Measurements from ENCODE around the gene DLG5. TPM values are rescaled to one million over a fixed set of nuclear protein-coding genes. Genes with fewer than 3 reads are reported as not detected.

Gene DLG5
- total RNA-seq, 4 donors from 2014 or later = 40.6 to 134 (median 61.5) TPM

DNA sequence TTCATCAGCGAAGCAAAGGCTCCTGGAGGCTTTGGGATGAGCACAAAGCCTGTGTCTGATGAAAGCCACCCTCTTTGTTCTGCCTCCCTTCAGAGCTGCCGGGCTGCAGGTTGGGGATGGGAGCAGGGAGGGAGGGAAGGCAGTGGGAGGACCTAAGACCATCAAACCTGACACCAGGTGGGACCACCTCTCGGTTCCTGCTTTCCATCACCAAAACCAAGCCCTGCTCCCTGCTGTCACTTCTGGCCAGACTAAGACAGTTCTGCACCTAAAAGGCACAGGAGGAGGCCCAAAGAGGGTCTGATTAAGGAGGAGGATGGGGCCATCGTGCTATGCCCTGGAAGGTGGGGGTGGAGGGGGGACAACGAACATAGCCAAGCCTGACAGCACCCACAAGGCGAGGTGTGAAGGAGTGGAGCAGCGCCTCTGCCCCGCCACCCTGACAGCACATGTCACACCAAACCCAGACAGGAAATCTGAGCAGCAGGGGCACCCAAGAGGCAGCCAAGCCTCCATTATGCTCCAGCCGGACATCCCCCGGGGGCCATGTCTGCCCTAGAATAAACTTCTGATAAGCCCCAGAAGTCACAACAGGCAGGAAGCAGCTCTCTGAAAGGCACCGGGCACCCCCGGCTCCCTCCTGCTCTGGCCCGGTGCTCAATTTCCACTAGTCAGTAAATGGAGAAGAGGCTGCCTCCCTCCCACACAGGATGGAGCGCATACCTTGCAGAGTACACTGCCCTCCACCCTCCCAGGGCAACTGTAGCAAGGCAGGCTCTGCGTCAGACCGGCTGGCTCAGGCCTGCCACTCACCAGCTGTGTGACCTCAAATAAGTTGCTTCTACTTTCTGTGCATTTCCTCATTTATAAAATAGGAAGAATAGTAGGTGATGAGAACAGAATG lies 48.9 kb downstream of the DLG5 start:
- TF ChIP-seq, protein P1, sequence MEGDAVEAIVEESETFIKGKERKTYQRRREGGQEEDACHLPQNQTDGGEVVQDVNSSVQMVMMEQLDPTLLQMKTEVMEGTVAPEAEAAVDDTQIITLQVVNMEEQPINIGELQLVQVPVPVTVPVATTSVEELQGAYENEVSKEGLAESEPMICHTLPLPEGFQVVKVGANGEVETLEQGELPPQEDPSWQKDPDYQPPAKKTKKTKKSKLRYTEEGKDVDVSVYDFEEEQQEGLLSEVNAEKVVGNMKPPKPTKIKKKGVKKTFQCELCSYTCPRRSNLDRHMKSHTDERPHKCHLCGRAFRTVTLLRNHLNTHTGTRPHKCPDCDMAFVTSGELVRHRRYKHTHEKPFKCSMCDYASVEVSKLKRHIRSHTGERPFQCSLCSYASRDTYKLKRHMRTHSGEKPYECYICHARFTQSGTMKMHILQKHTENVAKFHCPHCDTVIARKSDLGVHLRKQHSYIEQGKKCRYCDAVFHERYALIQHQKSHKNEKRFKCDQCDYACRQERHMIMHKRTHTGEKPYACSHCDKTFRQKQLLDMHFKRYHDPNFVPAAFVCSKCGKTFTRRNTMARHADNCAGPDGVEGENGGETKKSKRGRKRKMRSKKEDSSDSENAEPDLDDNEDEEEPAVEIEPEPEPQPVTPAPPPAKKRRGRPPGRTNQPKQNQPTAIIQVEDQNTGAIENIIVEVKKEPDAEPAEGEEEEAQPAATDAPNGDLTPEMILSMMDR (IDR thresholded peaks at IDR 0.05) = no peak
- Histone ChIP-seq H3K36me3 (no peaks in the 10 kb centered on the region), H3K9me3 (no peaks in the 10 kb centered on the region), H3K27ac (peak overlapping the region in 1 of 4 donors; percentile 17), H3K4me1 (peaks cover 7 to 37% (median 17%) of the 10 kb centered on the region in 4 donors), H3K27me3 (no peaks in the 10 kb centered on the region), H3K4me3 (peak overlapping the region in 1 of 4 donors; percentile 6)
- DNase-seq = peak in 2 of 3 donors; percentile 37 to 61

DNA sequence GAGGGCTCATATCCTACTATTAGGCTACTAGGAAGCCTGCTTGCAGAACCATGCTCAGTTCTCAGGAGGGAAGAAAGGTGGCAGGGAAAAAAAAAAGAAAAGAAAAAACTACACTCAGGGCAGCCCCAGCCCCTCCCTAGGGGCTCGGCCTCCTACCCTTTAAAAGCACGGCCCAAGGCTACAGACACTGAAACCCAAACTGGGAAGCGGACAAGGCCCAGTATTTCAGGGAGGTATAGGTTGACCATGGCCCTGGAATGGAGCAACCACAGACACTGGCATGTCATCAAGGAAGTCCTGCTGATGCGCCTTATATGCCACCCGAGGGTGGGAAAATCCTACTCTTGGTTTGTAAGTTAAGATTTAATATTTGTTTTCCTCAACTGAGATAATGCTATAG lies 50.8 kb downstream of the DLG5 start:
- Histone ChIP-seq H3K9me3 (no peaks in the 10 kb centered on the region), H3K27ac (no peak overlapping the region), H3K4me1 (peaks cover 7 to 33% (median 17%) of the 10 kb centered on the region in 4 donors), H3K27me3 (no peaks in the 10 kb centered on the region), H3K4me3 (no peak overlapping the region), H3K36me3 (no peaks in the 10 kb centered on the region)
- TF ChIP-seq, protein P1 (IDR thresholded peaks at IDR 0.05) = no peak
- no peak for TF ChIP-seq POLR2A (IDR thresholded peaks at IDR 0.05)
- no peak for DNase-seq

DNA sequence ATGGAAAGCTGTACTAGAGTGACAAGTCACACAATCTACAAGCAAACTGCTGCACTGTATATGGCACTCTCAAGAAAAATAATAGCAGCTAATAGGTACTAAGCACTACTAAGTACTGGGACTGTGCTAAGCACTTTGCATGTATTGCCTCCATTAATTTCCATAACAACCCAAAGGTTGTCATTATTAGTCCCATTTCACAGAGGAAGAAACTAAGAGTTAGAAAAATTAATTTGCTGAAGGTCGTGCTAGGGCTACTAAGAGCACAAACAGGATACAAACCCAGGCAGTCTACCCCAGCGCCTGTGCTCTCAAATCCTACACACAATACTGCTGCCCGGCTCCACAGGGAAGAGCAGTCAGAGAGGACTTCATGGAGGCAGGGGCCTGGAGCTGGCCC lies 51.7 kb downstream of the DLG5 start:
- no peak for TF ChIP-seq POLR2A (IDR thresholded peaks at IDR 0.05)
- TF ChIP-seq, protein P1 (IDR thresholded peaks at IDR 0.05) = no peak
- H3K4me3 ChIP-seq = no peak overlapping the region
- no peaks in the 10 kb centered on the region for H3K27me3 ChIP-seq
- no peaks in the 10 kb centered on the region for H3K9me3 ChIP-seq
- DNase-seq = no peak
- peaks cover 7 to 33% (median 17%) of the 10 kb centered on the region in 4 donors for H3K4me1 ChIP-seq
- H3K36me3 ChIP-seq = no peaks in the 10 kb centered on the region
- H3K27ac ChIP-seq = peak overlapping the region in 1 of 4 donors; percentile 86

DNA sequence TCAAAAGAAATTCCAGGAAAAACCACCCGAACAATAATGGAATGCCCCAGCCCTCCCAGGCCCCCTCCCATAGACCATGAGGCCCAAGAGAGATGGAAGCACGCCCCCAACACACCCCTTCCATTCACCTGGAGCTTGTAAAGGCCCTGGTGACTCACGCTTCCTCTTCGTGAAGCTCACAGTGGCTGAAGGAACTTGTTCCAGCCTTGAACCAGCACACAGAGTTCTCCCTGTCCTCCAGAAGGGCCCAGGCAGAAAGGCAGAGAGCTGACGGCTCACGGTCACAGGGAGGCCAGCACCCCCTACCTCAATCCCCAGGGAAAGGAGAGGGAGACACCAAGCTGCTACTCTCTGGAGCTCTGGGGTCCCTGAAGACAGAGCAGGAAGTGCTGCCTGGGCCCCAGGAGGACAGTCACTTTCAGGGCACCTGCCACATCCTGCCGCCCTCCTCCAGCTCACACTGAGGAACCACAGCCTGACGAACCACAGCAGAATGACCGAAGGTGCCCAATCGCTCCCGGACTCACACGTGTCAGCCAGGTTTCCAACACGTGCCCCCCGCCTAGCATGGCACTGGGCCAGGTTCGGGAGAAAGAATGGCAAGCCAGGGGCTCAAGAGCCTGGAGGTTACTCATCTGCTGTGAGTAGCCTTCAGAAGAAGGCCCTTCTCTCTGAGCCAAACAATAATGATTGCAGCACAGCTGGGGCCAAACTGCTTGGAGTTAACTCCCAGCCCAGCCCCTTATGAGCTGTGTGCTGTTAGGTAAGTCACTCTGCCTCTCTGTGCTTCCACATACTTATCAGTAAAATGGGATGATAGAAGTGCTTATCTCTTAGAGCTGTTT lies 52.8 kb downstream of the DLG5 start:
- TF ChIP-seq, protein P1 (IDR thresholded peaks at IDR 0.05) = no peak
- TF ChIP-seq POLR2A (IDR thresholded peaks at IDR 0.05) = peak in 1 of 2 donors; percentile 21
- DNase-seq = peak; percentile 70 to 81 (median 72)
- Histone ChIP-seq H3K4me3 (no peak overlapping the region), H3K36me3 (no peaks in the 10 kb centered on the region), H3K9me3 (no peaks in the 10 kb centered on the region), H3K4me1 (peaks cover 7 to 29% (median 17%) of the 10 kb centered on the region in 4 donors), H3K27ac (peak overlapping the region; percentile 36 to 86 (median 64)), H3K27me3 (no peaks in the 10 kb centered on the region)

DNA sequence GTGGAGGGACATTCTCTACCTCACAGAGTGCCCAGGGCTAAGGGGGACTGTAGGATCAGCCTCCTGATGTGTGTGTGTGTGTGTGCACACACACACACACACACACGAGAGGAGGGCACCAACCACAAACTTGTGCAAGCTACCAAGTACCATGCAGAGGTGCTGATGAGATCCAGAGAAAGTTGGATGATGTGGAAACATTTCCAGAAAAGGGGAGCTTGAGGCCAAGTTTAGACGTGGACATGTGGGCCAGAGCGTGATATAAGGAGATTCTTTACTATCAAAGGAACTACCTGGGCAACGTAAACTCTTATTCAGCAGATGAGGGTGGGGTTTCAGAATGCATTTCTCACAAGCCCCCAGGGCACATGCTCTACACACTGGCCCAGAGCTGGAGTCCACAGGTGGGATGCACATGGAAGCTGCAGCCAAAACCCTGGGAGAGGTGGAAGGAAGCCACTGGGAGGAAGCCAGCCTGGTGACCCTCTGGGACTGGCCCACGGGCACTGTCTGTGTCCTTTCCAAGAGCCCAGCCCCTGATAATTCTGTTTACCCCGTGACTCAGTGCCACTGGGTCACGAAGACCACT lies 53.5 kb downstream of the DLG5 start:
- no peaks in the 10 kb centered on the region for H3K27me3 ChIP-seq
- TF ChIP-seq, protein P1 (IDR thresholded peaks at IDR 0.05) = no peak
- TF ChIP-seq POLR2A (IDR thresholded peaks at IDR 0.05) = no peak
- H3K9me3 ChIP-seq = no peaks in the 10 kb centered on the region
- H3K4me1 ChIP-seq = peaks cover 7 to 26% (median 14%) of the 10 kb centered on the region in 4 donors
- H3K27ac ChIP-seq = peak overlapping the region; percentile 36 to 86 (median 64)
- DNase-seq = no peak
- no peak overlapping the region for H3K4me3 ChIP-seq
- peaks cover 0 to under 1% (median 0%) of the 10 kb centered on the region in 3 donors for H3K36me3 ChIP-seq

All from Peyer's patch (tissue), 4 donors.